Esophagus muscularis mucosa (tissue), 4 donors: Measurements from ENCODE around the gene XPO1.

ENCODE experiments used
- CTCF ChIP-seq, 3 experiments: fragments of 200-600 bp in 2 of 3; fragments of 450-650 bp in 1 of 3; sonication (generic) in 2 of 3; IDR thresholded peaks; one replicate each; pipeline ENCODE4 v1.5.1; 2017 to 2019; ENCODE audit warnings: antibody characterized with exemption in 3 of 3, mild to moderate bottlenecking in 2 of 3, moderate library complexity in 1 of 3
- EP300 ChIP-seq: sonication (generic); formaldehyde crosslinking; IDR thresholded peaks from one replicate; pipeline ENCODE4 v1.6.1; 2017; ENCODE audit warnings: antibody characterized with exemption
- POLR2AphosphoS5 ChIP-seq, 2 donors: sonication (generic); formaldehyde crosslinking; IDR thresholded peaks; one replicate each; pipeline ENCODE4 v1.6.1; 2017; ENCODE audit warnings: antibody characterized with exemption in 2 of 2

- TF ChIP-seq CTCF (IDR thresholded peaks at IDR 0.05), result no peak
- TF ChIP-seq EP300, result no peak
- TF ChIP-seq POLR2AphosphoS5 (IDR thresholded peaks at IDR 0.05), result no peak
Measured at GRCh38 chr2:61485281-61485680, 52.9 kb downstream of the XPO1 start.
